CD4-positive, alpha-beta T cell treated with Interferon gamma for 1 hour (primary cell): Measurements from ENCODE around the gene ZSCAN29.

Source experiments
- DNase-seq: peaks from one replicate; pipeline ENCODE4 v3.0.0-alpha.2; 2020

The ZSCAN29 gene

DNA sequence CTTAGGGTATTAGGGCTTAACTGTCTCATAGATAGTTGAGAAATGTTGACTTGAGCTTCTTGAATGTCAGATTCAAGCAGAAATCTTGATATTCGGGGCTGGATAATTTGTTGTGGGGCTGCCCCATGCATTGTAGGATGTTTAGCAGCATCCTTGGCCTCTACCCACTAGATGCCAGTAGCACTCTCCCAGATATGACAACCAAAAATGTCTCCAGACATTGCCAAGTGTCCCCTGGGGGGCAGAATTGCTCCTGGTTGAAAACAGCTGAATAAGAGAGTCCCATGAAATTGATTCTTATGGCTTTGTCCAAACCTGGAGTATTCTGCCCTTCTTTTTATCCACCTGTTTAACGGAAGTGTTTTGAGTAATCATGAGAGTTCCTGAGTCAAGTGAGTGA is 24.5 kb downstream of the ZSCAN29 start:
- no peak for DNase-seq

DNA sequence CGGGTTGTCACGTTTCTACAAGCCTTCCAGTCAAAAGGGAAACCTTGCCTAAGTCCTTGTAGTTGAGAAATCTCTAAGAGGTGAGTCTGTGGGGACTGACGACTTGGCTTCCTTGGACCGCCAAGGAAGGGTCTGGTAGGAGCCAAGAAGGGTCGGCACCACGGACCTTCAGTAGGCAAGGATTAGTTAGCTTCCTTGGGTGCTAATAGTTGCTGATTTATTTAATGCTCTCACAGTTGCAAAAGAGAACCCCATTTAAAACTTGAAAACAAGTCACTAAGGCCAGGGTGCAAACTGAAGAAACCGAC is 40.1 kb downstream of the ZSCAN29 start:
- no peak for DNase-seq

DNA sequence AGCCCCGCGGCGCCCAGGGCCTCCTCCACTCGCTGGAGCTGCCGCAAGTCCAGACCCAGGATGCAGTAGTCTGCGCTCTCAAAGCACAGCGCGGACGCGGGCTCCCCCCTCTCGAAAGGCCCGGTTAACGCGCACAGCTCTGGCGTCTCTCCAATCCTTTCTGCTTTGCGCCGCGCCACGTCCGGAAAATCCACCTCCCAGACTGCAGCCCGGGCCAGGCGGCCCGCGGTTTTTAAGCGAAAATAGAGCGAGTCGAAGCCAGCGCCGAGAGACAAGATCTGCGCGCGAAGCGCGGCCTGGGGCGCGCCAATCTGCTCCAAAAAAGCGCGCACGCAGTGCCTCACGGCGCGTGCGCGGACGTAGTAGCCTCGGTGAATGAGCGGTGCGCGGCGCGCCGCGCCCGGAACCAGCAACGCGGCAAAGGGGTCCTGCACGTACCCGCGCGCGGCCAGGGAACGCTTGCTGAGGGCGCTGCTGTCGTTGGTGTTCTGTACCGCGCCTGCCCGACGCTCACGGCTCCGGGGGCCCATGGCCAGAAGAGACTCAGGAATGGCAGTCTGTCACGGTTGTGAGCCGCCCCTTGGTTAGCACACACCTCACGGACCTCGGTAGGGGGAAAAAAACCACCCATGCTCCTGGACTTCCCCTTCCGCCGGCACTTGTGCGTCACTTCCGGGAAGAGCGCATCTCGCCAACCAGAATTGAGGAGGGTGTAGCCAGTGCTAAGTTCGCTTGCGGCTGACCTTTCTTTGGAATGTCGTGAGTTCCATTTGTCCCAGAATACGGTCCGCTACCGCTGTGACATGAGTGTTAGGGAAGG is 40.7 kb downstream of the ZSCAN29 start, which contains the start of gene LCMT2:
LCMT2 (minus strand) TSS at position 614 of the 820 bp plus-strand sequence; CDS start at position 530, 84 bp downstream.
- peak; percentile 93 for DNase-seq

DNA sequence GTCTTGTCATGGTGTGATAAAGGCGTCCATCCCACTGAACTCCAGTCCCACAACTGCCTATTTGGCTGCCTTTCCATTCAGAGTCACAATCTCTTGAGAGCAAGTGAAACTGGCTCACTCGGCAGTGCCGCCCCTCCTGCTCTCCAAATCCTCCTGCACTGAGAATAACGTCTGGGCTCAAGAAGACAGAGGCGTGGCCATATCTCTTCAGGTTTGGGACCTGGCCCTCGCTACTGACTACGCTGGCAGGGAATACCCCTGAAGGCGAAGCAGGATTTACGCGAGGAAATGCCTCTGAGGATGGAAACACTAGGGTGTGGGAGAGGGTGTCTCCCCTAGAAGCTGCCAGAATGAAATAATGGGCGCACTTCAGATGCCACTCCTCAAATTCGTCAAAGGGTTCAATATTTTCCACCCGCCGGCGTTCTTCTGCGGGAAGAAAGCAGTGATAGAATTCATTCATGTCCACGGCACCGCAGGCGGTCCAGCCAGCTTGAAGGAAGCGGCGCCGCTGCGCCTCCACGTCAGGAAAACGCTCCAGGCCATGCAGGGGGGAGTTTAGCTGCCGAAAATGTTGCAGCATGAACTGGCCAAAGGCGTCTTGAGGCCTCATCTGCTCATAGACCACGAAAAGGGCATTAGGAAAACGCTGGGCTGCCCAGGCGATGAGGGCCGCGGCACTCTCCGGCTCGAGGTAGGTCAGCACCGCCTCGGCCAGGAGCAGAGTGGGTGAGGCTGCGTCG is 41.5 kb downstream of the ZSCAN29 start:
- DNase-seq: peak; percentile 1

DNA sequence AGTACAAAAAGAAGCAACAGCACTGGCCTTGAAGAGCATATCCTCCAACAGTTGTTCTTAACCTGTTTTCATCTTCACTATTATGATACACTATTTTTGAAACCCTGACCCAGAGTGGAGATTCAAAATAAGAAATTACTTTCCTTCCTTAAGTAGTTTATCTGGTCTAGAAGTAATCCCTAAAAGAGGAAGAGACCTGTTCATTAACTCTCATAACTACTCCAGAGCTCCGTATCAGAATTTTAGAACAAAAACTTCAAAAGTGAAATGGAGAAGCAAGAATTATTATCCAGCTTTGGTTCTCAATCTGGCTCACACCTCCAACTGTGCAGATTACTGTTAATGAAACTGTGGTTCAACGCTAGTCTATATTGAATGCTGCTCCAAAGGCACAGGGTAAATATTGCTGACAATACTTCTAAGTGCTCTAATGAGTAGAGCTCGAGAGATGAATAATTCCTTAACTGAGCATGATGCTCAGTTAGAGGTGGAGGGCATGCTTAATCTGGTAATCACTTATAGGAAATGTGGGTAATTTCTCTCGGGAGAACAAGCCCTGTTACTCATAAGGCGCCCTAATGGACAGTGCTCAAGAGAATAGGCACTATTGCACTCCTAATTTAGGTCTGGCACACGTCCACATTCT is 45.7 kb downstream of the ZSCAN29 start:
- no peak for DNase-seq

DNA sequence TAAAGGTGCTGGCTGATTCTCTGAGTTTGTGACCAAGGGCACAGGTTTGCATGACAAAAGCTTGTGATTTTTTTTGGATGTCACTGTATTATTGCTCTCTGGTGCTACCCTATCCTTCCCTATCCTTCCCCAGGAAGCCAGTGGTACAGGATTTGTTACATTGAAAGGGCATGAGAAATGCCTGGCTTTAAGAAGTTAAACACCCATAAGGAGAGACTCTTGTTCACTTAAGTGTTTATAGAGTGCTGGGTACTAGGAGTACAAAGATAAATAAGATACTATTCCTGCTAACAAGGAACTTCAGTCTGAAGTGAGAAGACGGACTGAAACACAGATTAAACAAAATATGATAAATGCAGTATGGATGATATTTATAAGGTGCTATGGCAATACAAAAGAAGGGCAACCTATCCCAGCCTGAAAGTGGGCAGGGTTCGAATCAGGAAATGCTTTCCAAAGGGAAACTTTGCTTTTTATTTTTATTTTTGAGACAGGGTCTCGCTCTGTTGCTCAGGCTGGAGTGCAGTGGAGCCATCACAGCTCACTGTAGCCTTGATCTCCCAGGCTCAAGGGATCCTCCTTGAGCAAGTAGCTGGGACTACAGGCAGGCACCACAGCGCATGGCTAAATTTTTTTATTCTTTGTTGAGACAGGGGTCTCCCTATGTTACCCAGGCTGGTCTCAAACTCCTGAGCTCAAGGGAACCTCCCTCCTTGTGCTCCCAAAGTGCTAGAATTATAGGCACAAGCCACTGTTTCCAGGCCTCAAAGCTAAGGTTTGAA is 51.7 kb downstream of the ZSCAN29 start:
- DNase-seq: no peak

DNA sequence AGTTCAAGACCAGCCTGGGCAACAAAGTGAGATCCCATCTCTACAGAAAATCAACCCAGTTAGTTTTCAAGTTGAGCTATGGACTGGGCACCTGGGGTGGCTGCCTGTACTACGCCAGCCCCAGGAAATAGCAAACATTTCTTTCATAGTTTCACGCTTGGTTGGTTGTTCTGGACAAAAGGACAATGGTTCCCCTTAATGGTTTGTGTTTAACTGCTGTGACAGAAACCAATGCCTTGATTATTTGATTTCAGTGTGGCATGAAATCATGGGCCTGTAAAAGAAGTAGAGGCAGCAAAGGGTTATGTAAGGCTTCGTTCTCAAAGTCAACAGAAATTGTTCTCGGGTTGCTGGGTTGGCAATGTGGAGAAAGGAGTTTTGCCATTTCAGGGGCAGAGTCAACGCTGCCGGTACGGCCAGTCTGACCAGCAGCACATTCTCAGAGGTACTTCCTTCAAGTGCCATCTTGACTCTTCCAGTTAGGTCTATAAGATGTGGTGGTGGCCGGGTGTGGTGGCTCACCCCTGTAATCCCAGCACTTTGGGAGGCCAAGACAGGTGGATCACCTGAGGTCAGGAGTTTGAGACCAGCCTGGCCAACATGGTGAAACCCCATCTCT is 53.2 kb downstream of the ZSCAN29 start:
- no peak for DNase-seq

DNA sequence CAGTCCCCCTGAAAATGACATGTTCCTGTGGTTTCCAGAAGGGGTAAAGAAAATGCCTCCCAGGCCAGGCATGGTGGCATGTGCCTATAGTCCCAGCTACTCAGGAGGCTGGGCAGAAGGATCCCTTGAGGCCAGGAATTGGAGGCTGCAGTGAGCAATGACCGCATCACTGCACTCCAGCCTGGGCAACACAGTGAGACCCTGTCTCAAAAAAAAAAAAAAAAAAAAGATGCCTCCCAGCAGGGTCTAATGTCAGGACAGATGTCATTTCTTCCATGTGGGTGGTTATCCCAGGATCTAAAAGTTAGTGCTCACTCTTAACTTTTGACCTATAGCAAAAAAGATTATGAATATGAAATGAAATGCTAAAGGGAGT is 53.9 kb downstream of the ZSCAN29 start:
- no peak for DNase-seq

DNA sequence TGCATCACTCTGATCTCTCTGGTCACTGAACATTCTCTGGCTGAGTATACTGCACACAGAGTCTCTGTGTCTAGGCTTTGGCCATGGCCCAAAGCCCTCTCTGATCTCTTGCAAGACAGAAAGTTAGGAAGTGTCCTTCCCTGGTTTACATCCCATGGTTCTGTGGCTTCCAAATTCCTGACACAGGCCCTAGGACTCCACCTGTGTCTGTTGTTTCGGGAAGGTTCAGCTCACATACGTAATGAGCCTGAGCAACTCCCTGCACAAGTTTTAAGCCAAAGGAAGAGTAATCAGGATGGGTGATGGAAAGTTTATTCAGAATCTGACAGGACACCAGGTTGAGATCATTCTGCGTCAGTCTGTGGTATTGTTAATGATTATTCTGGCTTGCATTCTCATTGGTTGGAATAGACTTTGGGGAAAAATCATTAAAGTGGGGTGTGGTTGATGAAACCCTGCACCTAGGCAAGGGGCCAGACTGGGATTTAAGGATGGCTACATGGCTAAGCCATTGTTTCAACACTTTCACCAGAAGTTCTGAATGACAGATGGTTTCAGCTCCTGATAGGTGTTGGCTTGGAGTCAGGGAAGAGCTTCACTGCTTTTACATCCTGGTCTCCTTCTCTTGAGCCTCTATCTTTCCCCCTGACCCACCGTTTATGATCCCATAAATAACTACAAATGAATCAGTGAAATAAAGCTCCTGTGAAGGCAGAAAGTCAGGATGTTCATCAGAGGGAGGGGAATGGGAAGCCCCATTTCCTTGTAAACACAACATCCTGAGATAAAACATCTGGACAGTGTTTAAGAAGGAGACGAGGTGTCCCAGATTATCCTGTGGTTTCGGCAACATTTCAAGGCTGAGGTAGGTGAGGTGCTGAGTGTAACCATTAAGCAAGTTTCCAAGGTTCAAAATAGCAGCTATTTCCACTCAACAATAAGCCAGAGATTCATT is 54.5 kb downstream of the ZSCAN29 start:
- no peak for DNase-seq

DNA sequence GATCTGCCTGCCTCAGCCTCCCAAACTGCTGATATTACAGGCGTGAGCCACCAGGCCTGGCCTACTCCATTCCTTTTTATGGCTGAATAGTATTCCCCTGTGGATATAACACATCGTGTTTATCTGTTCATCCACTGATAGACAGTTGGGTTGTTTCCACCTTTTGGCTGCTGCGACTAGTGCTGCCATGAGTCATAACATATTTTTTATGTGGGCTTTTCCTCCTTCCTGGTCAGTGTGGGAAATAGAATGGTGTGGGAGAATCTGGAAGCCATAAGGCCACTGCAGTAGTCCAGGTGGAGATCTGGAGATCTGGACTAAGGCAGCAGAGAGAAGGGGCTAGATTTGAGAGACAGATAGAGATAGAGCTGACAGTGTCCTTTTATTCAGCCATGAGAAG is 56.7 kb downstream of the ZSCAN29 start:
- DNase-seq: no peak

DNA sequence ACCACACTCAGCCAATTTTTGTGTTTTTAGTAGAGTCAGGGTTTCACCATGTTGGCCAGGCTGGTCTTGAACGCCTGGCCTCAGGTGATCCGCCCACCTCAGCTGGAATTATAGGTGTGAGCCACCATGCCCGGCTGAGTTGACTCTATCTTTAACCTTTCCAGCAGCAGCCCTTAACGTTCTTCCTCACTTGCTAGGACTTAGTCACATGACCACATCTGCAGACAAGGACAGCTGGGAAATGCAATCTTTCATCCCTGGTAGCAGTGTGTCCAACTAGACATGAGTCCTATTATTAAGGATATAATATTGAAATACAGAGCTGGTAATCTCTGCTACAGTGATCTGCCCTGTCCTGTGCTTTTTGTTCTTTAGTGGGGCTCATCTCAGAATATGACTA is 58.5 kb downstream of the ZSCAN29 start:
- DNase-seq: no peak
